Upper lobe of right lung (tissue), 1 donor: ENCODE measurements around the gene PTPN5. TPM values are rescaled to one million over a fixed set of nuclear protein-coding genes. Genes with fewer than 3 reads are reported as not detected.

Source experiments
- ATAC-seq: fragments of 200-7000 bp; cut with Tn5 transposase; one replicate; pipeline ENCODE4 v1.9.1; 2020; ENCODE audit warnings: mild to moderate bottlenecking, moderate library complexity
- DNase-seq: peaks from one replicate; pipeline ENCODE4 v3.0.0-alpha.2; 2020
- H3K27ac ChIP-seq: fragments of 200-600 bp; one replicate; pipeline ENCODE4 v1.8.0; 2022
- H3K27me3 ChIP-seq: fragments of 200-600 bp; one replicate; pipeline ENCODE4 v1.8.0; 2022; ENCODE audit warnings: mild to moderate bottlenecking
- H3K36me3 ChIP-seq: fragments of 200-600 bp; one replicate; pipeline ENCODE4 v1.8.0; 2022
- H3K4me1 ChIP-seq: fragments of 200-600 bp; one replicate; pipeline ENCODE4 v1.8.0; 2022
- H3K4me3 ChIP-seq: fragments of 200-600 bp; one replicate; pipeline ENCODE4 v1.8.0; 2022; ENCODE audit warnings: mild to moderate bottlenecking
- H3K9me3 ChIP-seq: fragments of 200-600 bp; one replicate; pipeline ENCODE4 v1.8.0; 2022
- intact Hi-C: fragments of 100-400 bp; cut with DNase I; formaldehyde crosslinking; loops from one replicate; pipeline ENCODE4 v1.11.0; 2022
- total RNA-seq: library from RNA; stranded (reverse); fragmentation: NEBNext Ultra II Directional; extraction: Animal tissue kit (Norgen Biotek cat#: 25700); gene quantifications from one replicate; pipeline ENCODE4 v1.2.1, GENCODE V29; 2021
- TF ChIP-seq, protein P1 (sequence below): fragments of 200-600 bp; IDR thresholded peaks from one replicate; pipeline ENCODE4 v1.8.0; 2022; ENCODE audit warnings: antibody characterized with exemption
- donor health status: DM: no; HTN: yes; CAD: no; lungs with severe emphysema.

The PTPN5 gene
- total RNA-seq, 1 donor from 2014 or later = 0.81 TPM

DNA sequence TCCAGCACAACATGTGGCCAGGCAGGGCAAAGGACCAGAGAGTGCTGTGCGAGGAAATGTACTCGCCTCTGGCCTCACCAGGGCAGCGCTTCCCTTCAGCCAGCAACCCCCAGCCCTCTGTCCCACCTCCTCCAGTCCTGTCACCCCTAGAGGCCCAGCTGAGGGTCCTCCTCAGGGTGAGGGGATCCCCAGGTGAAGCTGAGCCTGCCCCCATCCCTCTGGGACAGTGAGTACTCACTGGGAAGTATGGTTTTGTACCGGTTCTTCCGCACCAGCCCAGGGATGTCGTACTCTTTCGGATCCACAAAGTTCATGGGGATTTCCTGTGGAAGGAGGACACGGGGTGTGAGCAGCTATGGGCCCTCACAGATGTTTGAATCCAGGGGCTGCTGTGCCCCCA, 54.0 kb downstream of the PTPN5 start:
- H3K4me3 ChIP-seq = no peak overlapping the region
- no peaks in the 10 kb centered on the region for H3K9me3 ChIP-seq
- ATAC-seq = no peak
- intact Hi-C loops = no loop called here
- H3K4me1 ChIP-seq = no peaks in the 10 kb centered on the region
- H3K27ac ChIP-seq = no peak overlapping the region
- TF ChIP-seq, protein P1, sequence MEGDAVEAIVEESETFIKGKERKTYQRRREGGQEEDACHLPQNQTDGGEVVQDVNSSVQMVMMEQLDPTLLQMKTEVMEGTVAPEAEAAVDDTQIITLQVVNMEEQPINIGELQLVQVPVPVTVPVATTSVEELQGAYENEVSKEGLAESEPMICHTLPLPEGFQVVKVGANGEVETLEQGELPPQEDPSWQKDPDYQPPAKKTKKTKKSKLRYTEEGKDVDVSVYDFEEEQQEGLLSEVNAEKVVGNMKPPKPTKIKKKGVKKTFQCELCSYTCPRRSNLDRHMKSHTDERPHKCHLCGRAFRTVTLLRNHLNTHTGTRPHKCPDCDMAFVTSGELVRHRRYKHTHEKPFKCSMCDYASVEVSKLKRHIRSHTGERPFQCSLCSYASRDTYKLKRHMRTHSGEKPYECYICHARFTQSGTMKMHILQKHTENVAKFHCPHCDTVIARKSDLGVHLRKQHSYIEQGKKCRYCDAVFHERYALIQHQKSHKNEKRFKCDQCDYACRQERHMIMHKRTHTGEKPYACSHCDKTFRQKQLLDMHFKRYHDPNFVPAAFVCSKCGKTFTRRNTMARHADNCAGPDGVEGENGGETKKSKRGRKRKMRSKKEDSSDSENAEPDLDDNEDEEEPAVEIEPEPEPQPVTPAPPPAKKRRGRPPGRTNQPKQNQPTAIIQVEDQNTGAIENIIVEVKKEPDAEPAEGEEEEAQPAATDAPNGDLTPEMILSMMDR = no peak
- DNase-seq = no peak
- no peaks in the 10 kb centered on the region for H3K27me3 ChIP-seq
- no peaks in the 10 kb centered on the region for H3K36me3 ChIP-seq

- no peak for DNase-seq
- TF ChIP-seq, protein P1 = no peak
- intact Hi-C loops = no loop called here
- no peaks in the 10 kb centered on the region for H3K36me3 ChIP-seq
- ATAC-seq = no peak
- no peaks in the 10 kb centered on the region for H3K4me1 ChIP-seq
- H3K27me3 ChIP-seq = no peaks in the 10 kb centered on the region
- no peak overlapping the region for H3K27ac ChIP-seq
- no peak overlapping the region for H3K4me3 ChIP-seq
- H3K9me3 ChIP-seq = no peaks in the 10 kb centered on the region
Measured at GRCh38 chr11:18736590-18737148, 54.9 kb downstream of the PTPN5 start.

DNA sequence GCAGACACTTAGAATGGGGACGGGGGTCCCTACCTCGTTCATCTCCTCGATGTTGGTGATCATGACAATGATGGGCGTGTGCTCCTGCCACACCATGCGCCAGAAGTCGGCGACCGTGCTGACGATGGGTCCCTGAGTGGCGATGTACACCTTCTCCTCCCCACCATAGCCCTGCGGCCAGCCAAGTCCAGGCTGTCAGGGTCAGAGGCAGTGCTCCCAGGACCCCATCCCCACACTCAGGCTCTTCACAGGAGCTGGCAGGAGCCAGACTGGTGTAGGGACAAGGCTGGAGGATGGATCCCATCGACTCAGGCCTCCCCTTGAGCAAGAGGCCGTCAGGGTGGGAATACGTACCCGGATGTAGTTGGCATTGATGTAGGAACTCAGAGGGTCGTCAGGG, 58.4 kb downstream of the PTPN5 start:
- Histone ChIP-seq H3K4me1 (no peaks in the 10 kb centered on the region), H3K36me3 (no peaks in the 10 kb centered on the region), H3K27me3 (no peaks in the 10 kb centered on the region), H3K4me3 (no peak overlapping the region), H3K9me3 (no peaks in the 10 kb centered on the region), H3K27ac (no peak overlapping the region)
- intact Hi-C loops = no loop called here
- TF ChIP-seq, protein P1 = no peak
- ATAC-seq = no peak
- no peak for DNase-seq

- Histone ChIP-seq H3K27ac (no peak overlapping the region), H3K4me3 (no peak overlapping the region), H3K9me3 (no peaks in the 10 kb centered on the region), H3K36me3 (no peaks in the 10 kb centered on the region), H3K27me3 (no peaks in the 10 kb centered on the region), H3K4me1 (no peaks in the 10 kb centered on the region)
- TF ChIP-seq, protein P1 = peak; percentile 99
- DNase-seq = no peak
- ATAC-seq = peak; percentile 71
- intact Hi-C loops = no loop called here
Measured at GRCh38 chr11:18731949-18732821, 59.4 kb downstream of the PTPN5 start.

- TF ChIP-seq, protein P1 = no peak
- no peak overlapping the region for H3K4me3 ChIP-seq
- intact Hi-C loops = no loop called here
- H3K9me3 ChIP-seq = no peaks in the 10 kb centered on the region
- H3K4me1 ChIP-seq = no peaks in the 10 kb centered on the region
- H3K27me3 ChIP-seq = no peaks in the 10 kb centered on the region
- DNase-seq (no peak), ATAC-seq (no peak)
- no peak overlapping the region for H3K27ac ChIP-seq
- no peaks in the 10 kb centered on the region for H3K36me3 ChIP-seq
Measured at GRCh38 chr11:18731441-18731840, 60.2 kb downstream of the PTPN5 start.
